Measurements from ENCODE around the gene MORN4.
"Not testable (repeated sequence)": the region's sequence is repeated elsewhere in the genome, so short reads cannot be mapped to it uniquely, and the experiment has no call there.

Gene MORN4

GRCh38 chr10:97632949-97633884, at the start of gene MORN4:
Gene MORN4, minus strand, starts transcription at chr10:97633500. Its CDS starts 13,847 bp downstream, at chr10:97619653.
- peak; percentile 93 for DNase-seq

- DNase-seq: no peak
These were observed 48.7 kb upstream of the MORN4 start for GRCh38 chr10:97682042-97682441.

- no peak for DNase-seq
These were observed 46.3 kb upstream of the MORN4 start for GRCh38 chr10:97679594-97679993.

- peak; percentile 40 for DNase-seq
These were observed 43.7 kb upstream of the MORN4 start for GRCh38 chr10:97676770-97677581.

GRCh38 chr10:97675222-97675621, 41.9 kb upstream of the MORN4 start:
- no peak for DNase-seq

GRCh38 chr10:97673736-97674525, 40.6 kb upstream of the MORN4 start:
- peak; percentile 22 for DNase-seq

GRCh38 chr10:97669571-97669970, 36.3 kb upstream of the MORN4 start:
- DNase-seq: no peak

GRCh38 chr10:97667463-97667862, 34.2 kb upstream of the MORN4 start:
- DNase-seq: no peak

GRCh38 chr10:97666992-97667391, 33.7 kb upstream of the MORN4 start:
- no peak for DNase-seq

- no peak for DNase-seq
These were observed 31.1 kb upstream of the MORN4 start for GRCh38 chr10:97664282-97664850.

GRCh38 chr10:97659589-97659988, 26.3 kb upstream of the MORN4 start:
- no peak for DNase-seq

- no peak for DNase-seq
These were observed 23.5 kb upstream of the MORN4 start for GRCh38 chr10:97656777-97657176.

- DNase-seq: no peak
These were observed 18.5 kb upstream of the MORN4 start for GRCh38 chr10:97651773-97652172.

- DNase-seq: peak; percentile 35
These were observed 17.4 kb upstream of the MORN4 start for GRCh38 chr10:97650726-97651125.

- not testable (repeated sequence) for DNase-seq
These were observed 16.1 kb upstream of the MORN4 start for GRCh38 chr10:97649405-97649750.

- peak; percentile 97 for DNase-seq
These were observed 15.5 kb upstream of the MORN4 start for GRCh38 chr10:97648562-97649404.

- DNase-seq: peak; percentile 78
These were observed 14.3 kb upstream of the MORN4 start for GRCh38 chr10:97647556-97647955.

- DNase-seq: peak; percentile 44
These were observed 11.6 kb upstream of the MORN4 start for GRCh38 chr10:97644936-97645335.

- DNase-seq: peak; percentile 23
These were observed 10.2 kb upstream of the MORN4 start for GRCh38 chr10:97643441-97643985.

GRCh38 chr10:97642471-97643159, 9.3 kb upstream of the MORN4 start:
- DNase-seq: not testable (repeated sequence)

Data from inflammatory macrophage treated with lipopolysaccharide for 4 hours (primary cell).